OCI-LY3 (cell line): ENCODE data around the gene INTS15.

Experiments used
- H2AFZ ChIP-seq: fragments of 200-600, 300-600 bp; shearing (Covaris generic); 2 replicates; pipeline ENCODE4 v1.6.0; 2014; ENCODE audit warnings: antibody characterized with exemption, low read depth, low read length
- H3K27ac ChIP-seq: fragments of 200-600, 300-600 bp; sonication (generic); 2 replicates; pipeline ENCODE4 v1.5.1; 2014; ENCODE audit warnings: mild to moderate bottlenecking, low read length, moderate library complexity, mixed read lengths
- H3K27me3 ChIP-seq: fragments of 200-600, 300-600 bp; sonication (generic); 2 replicates; pipeline ENCODE4 v1.6.1; 2014; ENCODE audit warnings: low read depth, low read length, mixed read lengths
- H3K36me3 ChIP-seq: fragments of 200-600, 300-600 bp; sonication (generic); replicated peaks from 2 replicates; pipeline ENCODE3; 2014; ENCODE audit warnings: low read depth, low read length, mixed read lengths
- H3K4me1 ChIP-seq: fragments of 300-600, 200-600 bp; sonication (generic); 2 replicates; pipeline ENCODE4 v1.6.1; 2014; ENCODE audit warnings: low read length, mixed read lengths
- H3K4me2 ChIP-seq: fragments of 200-600, 300-600 bp; sonication (generic); 2 replicates; pipeline ENCODE4 v1.6.1; 2014; ENCODE audit warnings: low read length, mixed read lengths
- H3K4me3 ChIP-seq: fragments of 300-600, 200-600 bp; sonication (generic); 2 replicates; pipeline ENCODE4 v1.5.1; 2014; ENCODE audit warnings: antibody characterized with exemption, mild to moderate bottlenecking, low read length, moderate library complexity
- H3K79me2 ChIP-seq: fragments of 300-600, 200-600 bp; shearing (Covaris generic); 2 replicates; pipeline ENCODE4 v1.6.1; 2014; ENCODE audit warnings: mild to moderate bottlenecking, low read length, mixed read lengths
- H3K9ac ChIP-seq: fragments of 300-600, 200-600 bp; shearing (Covaris generic); 2 replicates; pipeline ENCODE4 v1.6.0; 2014; ENCODE audit warnings: mild to moderate bottlenecking, low read length, moderate library complexity
- H3K9me3 ChIP-seq: fragments of 200-600, 300-600 bp; shearing (Covaris generic); 2 replicates; pipeline ENCODE4 v1.6.1; 2014; ENCODE audit warnings: low read length, mixed read lengths; ENCODE audit not compliant: insufficient read depth
- H4K20me1 ChIP-seq: fragments of 200-600, 300-600 bp; sonication (generic); 2 replicates; pipeline ENCODE4 v1.6.1; 2016; ENCODE audit warnings: low read length, mixed read lengths; ENCODE audit not compliant: insufficient read depth
- EZH2phosphoT487 ChIP-seq: fragments of 200-600 bp; shearing (Covaris generic); IDR thresholded peaks from 2 replicates; pipeline ENCODE4 v1.6.1; 2018; ENCODE audit warnings: antibody characterized with exemption, mixed run types, low read depth
- TF ChIP-seq, protein P1 (sequence below): fragments of 200-600, 300-600 bp; sonication (generic); IDR thresholded peaks from 2 replicates; pipeline ENCODE4 v1.5.1; 2014; ENCODE audit warnings: antibody characterized with exemption, low read length, low read depth

The INTS15 gene

DNA sequence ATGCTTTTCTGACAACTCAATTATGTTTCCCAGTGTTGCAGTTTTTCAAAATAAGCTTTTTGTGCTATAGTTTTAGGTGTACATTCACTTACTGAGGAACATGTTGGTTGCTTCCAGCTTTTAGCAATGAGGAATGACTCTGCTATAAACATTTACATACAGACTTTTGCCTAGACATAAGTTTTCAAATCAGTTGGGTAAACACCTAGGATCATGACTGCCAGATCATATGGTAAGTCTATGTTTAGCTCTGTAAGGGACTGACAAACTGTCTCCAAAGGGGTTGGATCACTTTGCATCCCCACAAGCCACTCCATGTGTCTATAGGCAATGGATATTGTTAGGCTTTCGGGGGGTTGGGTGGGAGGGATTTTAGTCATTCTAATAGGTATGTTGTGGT lies 27.7 kb upstream of the INTS15 start:
- H3K27ac ChIP-seq = no peak overlapping the region
- no peak overlapping the region for H3K4me2 ChIP-seq
- H4K20me1 ChIP-seq = no peaks in the 10 kb centered on the region
- H3K4me3 ChIP-seq = no peak overlapping the region
- no peaks in the 10 kb centered on the region for H3K4me1 ChIP-seq
- H3K9ac ChIP-seq = no peak overlapping the region
- H3K36me3 ChIP-seq = no peaks in the 10 kb centered on the region
- H3K79me2 ChIP-seq = no peaks in the 10 kb centered on the region
- no peak for TF ChIP-seq EZH2phosphoT487
- H3K27me3 ChIP-seq = no peaks in the 10 kb centered on the region
- H2AFZ ChIP-seq = no peak overlapping the region
- no peaks in the 10 kb centered on the region for H3K9me3 ChIP-seq

DNA sequence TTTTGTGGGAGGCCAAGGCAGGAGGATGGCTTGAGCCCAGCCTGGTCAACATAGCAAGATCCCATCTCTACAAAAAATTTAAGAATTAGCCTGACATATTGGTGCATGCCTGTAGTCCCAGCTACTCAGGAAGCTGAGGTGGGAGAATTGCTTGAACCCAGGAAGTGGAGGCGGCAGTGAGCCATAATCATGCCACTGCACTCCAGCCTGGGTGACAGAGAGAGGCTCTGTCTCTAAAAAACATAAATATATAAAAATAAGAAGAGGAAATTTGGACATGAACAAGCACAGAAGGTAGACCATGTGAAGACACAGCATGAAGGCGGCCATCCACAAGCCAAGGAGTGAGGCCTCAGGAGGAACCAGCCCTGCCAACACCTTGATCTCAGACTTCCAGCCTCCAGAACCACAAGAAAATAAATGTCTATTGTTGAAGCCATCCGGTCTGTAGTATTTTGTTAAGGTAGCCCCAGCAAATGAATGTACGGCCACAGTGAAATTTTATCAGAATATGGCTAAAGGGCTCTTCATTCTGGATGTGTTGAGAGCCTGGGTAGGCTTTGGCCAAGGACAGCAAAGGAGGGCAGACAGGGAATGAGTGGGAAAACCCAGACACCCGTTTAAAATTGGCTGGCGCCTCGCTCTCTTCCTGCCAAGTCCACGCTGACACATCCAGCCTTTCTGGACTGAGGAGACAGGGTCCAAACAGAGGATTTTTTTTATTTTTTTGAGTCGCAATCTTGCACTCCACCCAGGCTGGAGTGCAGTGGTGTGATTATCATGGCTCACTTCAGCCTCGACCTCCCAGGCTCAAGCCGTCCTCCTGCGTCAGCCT lies 25.7 kb upstream of the INTS15 start:
- no peaks in the 10 kb centered on the region for H3K79me2 ChIP-seq
- no peaks in the 10 kb centered on the region for H3K9me3 ChIP-seq
- no peak overlapping the region for H3K4me3 ChIP-seq
- H3K36me3 ChIP-seq = no peaks in the 10 kb centered on the region
- no peak overlapping the region for H3K27ac ChIP-seq
- H4K20me1 ChIP-seq = no peaks in the 10 kb centered on the region
- TF ChIP-seq EZH2phosphoT487 = no peak
- TF ChIP-seq, protein P1, sequence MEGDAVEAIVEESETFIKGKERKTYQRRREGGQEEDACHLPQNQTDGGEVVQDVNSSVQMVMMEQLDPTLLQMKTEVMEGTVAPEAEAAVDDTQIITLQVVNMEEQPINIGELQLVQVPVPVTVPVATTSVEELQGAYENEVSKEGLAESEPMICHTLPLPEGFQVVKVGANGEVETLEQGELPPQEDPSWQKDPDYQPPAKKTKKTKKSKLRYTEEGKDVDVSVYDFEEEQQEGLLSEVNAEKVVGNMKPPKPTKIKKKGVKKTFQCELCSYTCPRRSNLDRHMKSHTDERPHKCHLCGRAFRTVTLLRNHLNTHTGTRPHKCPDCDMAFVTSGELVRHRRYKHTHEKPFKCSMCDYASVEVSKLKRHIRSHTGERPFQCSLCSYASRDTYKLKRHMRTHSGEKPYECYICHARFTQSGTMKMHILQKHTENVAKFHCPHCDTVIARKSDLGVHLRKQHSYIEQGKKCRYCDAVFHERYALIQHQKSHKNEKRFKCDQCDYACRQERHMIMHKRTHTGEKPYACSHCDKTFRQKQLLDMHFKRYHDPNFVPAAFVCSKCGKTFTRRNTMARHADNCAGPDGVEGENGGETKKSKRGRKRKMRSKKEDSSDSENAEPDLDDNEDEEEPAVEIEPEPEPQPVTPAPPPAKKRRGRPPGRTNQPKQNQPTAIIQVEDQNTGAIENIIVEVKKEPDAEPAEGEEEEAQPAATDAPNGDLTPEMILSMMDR = no peak
- no peak overlapping the region for H3K9ac ChIP-seq
- H3K27me3 ChIP-seq = no peaks in the 10 kb centered on the region
- H3K4me2 ChIP-seq = no peak overlapping the region
- H2AFZ ChIP-seq = no peak overlapping the region
- no peaks in the 10 kb centered on the region for H3K4me1 ChIP-seq

DNA sequence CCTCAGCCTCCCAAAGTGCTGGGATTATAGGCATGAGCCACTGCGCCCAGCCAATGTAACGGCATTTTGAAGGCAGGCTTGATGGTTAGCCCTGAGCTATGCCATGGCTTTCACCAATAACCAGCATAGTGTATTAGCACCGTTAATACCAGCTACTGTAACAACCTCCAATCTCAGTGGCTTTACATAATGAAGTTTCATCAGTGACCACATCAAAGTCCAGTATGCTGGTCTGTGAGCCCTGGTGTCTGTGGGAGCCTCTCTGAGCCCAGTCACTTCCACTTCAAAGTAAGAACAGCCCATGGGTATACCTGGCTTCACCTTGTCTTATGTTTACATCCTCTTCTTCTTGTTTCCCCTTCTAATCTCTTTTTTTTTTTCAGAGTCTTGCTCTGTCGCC lies 24.2 kb upstream of the INTS15 start:
- Histone ChIP-seq H3K4me1 (no peaks in the 10 kb centered on the region), H4K20me1 (no peaks in the 10 kb centered on the region), H2AFZ (no peak overlapping the region), H3K9ac (no peak overlapping the region), H3K27me3 (no peaks in the 10 kb centered on the region), H3K27ac (no peak overlapping the region), H3K4me3 (no peak overlapping the region), H3K4me2 (no peak overlapping the region), H3K79me2 (no peaks in the 10 kb centered on the region), H3K36me3 (no peaks in the 10 kb centered on the region), H3K9me3 (no peaks in the 10 kb centered on the region)
- TF ChIP-seq, protein P1 = no peak
- TF ChIP-seq EZH2phosphoT487 = no peak

DNA sequence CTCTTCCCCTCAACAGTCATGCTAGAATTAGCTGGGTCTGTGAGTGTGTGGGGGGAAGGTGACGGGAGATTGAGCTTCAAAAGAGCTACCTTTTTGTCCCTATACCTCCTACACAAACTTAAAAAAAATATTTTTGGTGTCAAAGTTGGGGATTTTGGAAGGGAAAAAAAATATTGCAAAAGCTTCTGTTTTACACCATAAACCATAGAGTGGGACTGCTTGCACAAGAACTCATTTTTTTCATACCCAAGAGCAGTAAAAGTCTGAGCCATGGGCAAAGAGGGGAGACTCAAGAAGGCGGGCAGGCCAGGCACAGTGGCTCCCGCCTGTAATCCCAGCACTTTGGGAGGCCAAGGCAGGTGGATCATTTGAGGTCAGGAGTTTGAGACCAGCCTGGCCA lies 21.9 kb upstream of the INTS15 start:
- no peak overlapping the region for H2AFZ ChIP-seq
- H3K9ac ChIP-seq = no peak overlapping the region
- no peaks in the 10 kb centered on the region for H3K79me2 ChIP-seq
- H3K27me3 ChIP-seq = no peaks in the 10 kb centered on the region
- no peak for TF ChIP-seq EZH2phosphoT487
- TF ChIP-seq, protein P1 = no peak
- no peaks in the 10 kb centered on the region for H3K9me3 ChIP-seq
- H3K4me1 ChIP-seq = no peaks in the 10 kb centered on the region
- no peak overlapping the region for H3K4me3 ChIP-seq
- H3K4me2 ChIP-seq = no peak overlapping the region
- H3K36me3 ChIP-seq = no peaks in the 10 kb centered on the region
- no peaks in the 10 kb centered on the region for H4K20me1 ChIP-seq
- H3K27ac ChIP-seq = no peak overlapping the region
